Measurements from ENCODE around the gene HBEGF.

The HBEGF gene

GRCh38 chr5:140357726-140358093 lies 11.3 kb upstream of the HBEGF start:
- CTCF ChIA-PET, result interaction anchor here (1.2 to 12.8 kb wide), 11 partner anchors 8 to 362 kb away, joined by 3 to 205 read pairs (median 6); partner anchors contain the start of gene HBEGF
- TF ChIP-seq, protein P1, sequence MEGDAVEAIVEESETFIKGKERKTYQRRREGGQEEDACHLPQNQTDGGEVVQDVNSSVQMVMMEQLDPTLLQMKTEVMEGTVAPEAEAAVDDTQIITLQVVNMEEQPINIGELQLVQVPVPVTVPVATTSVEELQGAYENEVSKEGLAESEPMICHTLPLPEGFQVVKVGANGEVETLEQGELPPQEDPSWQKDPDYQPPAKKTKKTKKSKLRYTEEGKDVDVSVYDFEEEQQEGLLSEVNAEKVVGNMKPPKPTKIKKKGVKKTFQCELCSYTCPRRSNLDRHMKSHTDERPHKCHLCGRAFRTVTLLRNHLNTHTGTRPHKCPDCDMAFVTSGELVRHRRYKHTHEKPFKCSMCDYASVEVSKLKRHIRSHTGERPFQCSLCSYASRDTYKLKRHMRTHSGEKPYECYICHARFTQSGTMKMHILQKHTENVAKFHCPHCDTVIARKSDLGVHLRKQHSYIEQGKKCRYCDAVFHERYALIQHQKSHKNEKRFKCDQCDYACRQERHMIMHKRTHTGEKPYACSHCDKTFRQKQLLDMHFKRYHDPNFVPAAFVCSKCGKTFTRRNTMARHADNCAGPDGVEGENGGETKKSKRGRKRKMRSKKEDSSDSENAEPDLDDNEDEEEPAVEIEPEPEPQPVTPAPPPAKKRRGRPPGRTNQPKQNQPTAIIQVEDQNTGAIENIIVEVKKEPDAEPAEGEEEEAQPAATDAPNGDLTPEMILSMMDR (IDR thresholded peaks at IDR 0.05; ENCODE audit: control extremely low read depth, extremely low read depth, low read depth, missing control alignments), result peak; percentile 92
- POLR2A ChIA-PET, result no interaction called here
- DNase-seq (ENCODE audit: extremely low spot score), result peak; percentile 90

DNA sequence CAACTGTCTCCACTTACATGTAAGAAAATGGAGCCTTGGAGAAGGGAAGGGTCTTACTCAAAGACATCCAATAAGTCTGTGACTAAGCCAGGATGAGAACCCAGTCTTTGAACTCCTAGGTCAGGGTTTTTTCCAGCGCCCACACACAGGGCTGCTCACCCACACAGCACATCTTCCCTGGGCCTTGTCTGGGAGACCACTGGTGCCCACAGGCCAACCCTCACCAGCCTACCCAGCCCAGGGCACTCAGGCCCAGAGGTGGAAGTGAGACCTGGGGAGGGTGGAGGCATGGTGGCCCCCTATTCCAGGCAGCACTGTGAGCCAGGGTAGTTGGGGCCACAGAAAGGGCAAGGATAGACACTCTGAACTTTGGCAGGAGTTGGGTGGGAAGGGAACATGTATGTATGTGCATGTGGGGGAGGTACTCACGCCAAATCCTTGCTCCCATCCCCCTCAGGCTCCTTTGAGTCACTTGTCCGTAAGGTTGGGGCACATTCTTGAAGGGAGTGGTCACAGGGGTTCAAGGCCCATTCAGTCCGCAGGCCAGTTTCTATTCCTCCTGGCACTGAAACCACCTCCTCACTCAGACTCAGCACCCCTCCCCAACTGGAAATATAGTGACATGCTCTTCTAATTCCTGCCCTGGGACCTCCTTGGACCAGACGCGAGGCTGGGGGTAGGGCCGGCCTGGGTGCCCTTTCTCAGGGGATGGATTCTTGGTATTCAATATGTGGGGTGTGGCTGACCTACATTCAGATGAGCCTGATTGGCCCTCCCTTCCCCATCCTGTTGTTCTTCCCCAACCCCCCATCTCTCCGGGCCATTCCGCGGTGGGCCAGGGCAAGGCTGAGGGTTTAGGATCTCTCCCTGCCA lies 10.7 kb upstream of the HBEGF start:
- DNase-seq (ENCODE audit: extremely low spot score), result no peak
- ChIA-PET CTCF (interaction anchor here (6.0 to 15.0 kb wide), 3 partner anchors 13 to 119 kb away, joined by 53 to 462 read pairs (median 65); partner anchors contain the start of gene HBEGF), POLR2A (no interaction called here)
- TF ChIP-seq, protein P1 (IDR thresholded peaks at IDR 0.05; ENCODE audit: control extremely low read depth, extremely low read depth, low read depth, missing control alignments), result no peak

DNA sequence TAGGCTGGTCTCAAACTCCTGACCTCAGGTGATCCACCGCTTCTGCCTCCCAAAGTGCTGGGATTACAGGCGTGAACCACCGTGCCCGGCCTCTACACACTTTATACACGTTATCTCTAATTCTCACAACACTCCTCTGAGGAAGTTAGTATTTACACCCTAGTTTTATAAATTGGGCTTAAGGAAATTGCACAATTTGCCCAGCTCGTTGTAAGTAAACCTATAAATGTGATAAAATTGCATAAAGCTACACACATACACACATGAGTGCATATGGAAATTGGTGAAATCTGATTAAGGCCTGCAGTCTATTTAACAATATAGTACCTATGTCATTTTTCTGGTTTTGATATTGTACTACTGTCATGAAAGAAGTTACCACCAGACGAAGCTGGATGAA lies 9.1 kb upstream of the HBEGF start:
- TF ChIP-seq, protein P1 (IDR thresholded peaks at IDR 0.05; ENCODE audit: control extremely low read depth, extremely low read depth, low read depth, missing control alignments), result no peak
- DNase-seq (ENCODE audit: extremely low spot score), result no peak
- POLR2A ChIA-PET, result interaction anchor here (1.6 kb wide), 1 partner anchor 9 kb away, joined by 3 read pairs; the partner anchor contains the start of gene HBEGF
- CTCF ChIA-PET, result interaction anchor here (0.7 to 15.0 kb wide), 9 partner anchors 8 to 399 kb away, joined by 3 to 462 read pairs (median 4); partner anchors contain the start of genes HBEGF and SLC4A9

DNA sequence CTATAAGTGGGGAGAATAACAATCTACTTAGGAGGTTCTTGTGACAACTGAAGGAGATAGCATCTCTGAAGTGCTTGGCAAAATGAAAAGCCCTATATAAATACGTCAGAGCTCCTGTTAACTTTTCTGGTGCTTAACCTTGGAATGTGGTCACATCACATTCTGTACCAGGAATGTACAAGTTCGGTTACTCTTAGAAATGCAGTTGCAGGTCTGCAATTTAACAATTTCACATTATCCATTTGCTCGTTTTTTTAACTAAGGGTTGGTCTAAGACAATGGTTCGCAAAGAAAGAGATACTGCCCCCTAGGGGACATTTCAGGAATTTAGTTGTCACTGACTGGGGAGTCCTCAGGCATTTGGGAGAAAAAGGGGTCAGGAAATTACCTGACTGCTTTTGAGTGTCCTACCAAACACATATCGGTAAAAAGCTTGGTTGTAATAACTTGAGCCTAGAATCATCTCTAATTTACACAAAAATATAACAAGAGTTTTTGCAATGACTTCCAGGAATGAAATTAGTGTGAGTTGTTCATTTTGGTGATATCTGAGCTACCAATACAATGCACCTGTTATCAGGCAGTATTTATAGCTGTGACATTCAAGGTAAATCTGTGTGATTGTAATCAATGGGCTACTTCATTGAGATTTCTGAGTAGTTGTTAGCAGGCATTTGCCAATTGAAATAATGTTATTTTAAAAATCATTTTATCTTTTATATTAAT lies 5.4 kb upstream of the HBEGF start:
- DNase-seq (ENCODE audit: extremely low spot score), result peak; percentile 70
- ChIA-PET CTCF (interaction anchor here (0.6 to 15.0 kb wide), 56 partner anchors 8 to 372 kb away, joined by 3 to 462 read pairs (median 4); partner anchors contain the start of genes CD14, HBEGF, IK and NDUFA2), POLR2A (no interaction called here)
- TF ChIP-seq, protein P1 (IDR thresholded peaks at IDR 0.05; ENCODE audit: control extremely low read depth, extremely low read depth, low read depth, missing control alignments), result peak; percentile 80

DNA sequence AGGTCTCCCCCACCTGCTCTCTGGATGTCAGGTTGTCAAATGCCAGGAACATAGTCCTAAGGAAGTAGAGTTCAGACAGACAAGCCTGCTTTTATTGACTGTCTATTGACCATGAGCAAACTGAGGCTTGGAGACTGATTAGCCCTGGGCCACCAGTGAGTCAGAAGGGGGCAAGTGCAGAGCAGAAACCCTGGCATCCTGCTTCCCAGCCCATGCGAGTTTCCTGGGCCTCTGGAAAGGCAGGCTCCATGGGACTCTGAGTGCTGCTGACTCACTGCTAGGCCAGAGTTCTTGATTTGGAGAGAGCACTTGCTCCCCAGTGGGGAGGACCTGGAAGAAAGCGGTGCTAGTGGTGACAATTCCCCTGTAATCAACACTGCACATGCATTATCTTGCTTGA lies 2.8 kb upstream of the HBEGF start:
- TF ChIP-seq, protein P1 (IDR thresholded peaks at IDR 0.05; ENCODE audit: control extremely low read depth, extremely low read depth, low read depth, missing control alignments), result no peak
- ChIA-PET CTCF (interaction anchor here (1.0 to 15.0 kb wide), 7 partner anchors 11 to 285 kb away, joined by 3 to 462 read pairs (median 5); partner anchors contain the start of gene SLC4A9), POLR2A (no interaction called here)
- no peak for DNase-seq (ENCODE audit: extremely low spot score)

DNA sequence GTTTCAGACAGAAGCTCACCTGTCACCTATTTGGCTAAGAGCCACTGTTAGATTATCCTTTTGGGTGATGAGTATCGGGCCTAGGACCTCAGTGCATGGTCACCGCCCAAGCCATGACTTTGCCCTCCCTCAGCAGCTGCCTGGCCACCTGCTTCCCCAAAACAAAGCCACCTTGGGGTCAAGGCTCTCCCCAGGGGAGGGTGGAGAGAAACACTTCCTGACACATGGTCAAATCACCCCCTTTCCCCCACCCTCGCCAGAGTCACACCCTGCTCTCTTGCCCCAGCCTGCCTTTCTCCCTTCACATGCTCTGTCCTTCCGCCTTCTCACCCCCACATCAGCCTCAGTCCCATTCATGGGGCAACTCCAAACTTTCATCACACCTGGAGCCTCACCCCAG lies 1.7 kb upstream of the HBEGF start:
- no peak for DNase-seq (ENCODE audit: extremely low spot score)
- POLR2A ChIA-PET, result no interaction called here
- CTCF ChIA-PET, result interaction anchor here (0.8 to 15.0 kb wide), 5 partner anchors 16 to 371 kb away, joined by 3 to 462 read pairs (median 65); partner anchors contain the start of gene SLC4A9
- TF ChIP-seq, protein P1 (IDR thresholded peaks at IDR 0.05; ENCODE audit: control extremely low read depth, extremely low read depth, low read depth, missing control alignments), result no peak

Measured in GM10248 (cell line).